SH-SY5Y (cell line): ENCODE data around the gene ACOT13.

Source experiments
- GATA2 ChIP-seq: IDR thresholded peaks from 2 replicates; pipeline ENCODE4 v1.6.1; 2011; ENCODE audit warnings: mild to moderate bottlenecking, low read depth, low read length
- GATA3 ChIP-seq: IDR thresholded peaks from 2 replicates; pipeline ENCODE4 v1.6.1; 2011; ENCODE audit warnings: low read depth, mild to moderate bottlenecking, low read length, moderate library complexity

- TF ChIP-seq GATA3 = no peak
- TF ChIP-seq GATA2 = peak; percentile 20; the same call in 1 of the 2 replicates
Observed at GRCh38 chr6:24666641-24667377, at the start of gene ACOT13, which contains the start of gene TDP2.
